HL-60 (cell line): ENCODE measurements around the gene ADGRF5.

Source experiments
- DNase-seq, 2 experiments: peaks; one replicate each; pipeline ENCODE4 v3.0.0-alpha.2; 2010 to 2020; ENCODE audit warnings: low read depth in 1 of 2, low spot score in 1 of 2
- H3K27ac ChIP-seq: fragments of 250-450 bp; sonication (Bioruptor Pico); replicated peaks from 2 replicates; pipeline ENCODE4 v1.5.1; 2020; ENCODE audit warnings: mild to moderate bottlenecking, moderate library complexity
- H3K27me3 ChIP-seq: fragments of 250-450 bp; sonication (Bioruptor Pico); 2 replicates; pipeline ENCODE4 v1.5.1; 2021; ENCODE audit warnings: mild to moderate bottlenecking, moderate library complexity; ENCODE audit not compliant: insufficient read depth, poor library complexity, severe bottlenecking
- H3K4me3 ChIP-seq: replicated peaks from 2 replicates; pipeline ENCODE4 v1.5.1; 2011; ENCODE audit warnings: mild to moderate bottlenecking, control low read depth, low read length; ENCODE audit not compliant: insufficient read depth
- GABPA ChIP-seq: IDR thresholded peaks from 2 replicates; pipeline ENCODE4 v1.6.1; 2012; ENCODE audit warnings: low read depth
- POLR2AphosphoS5 ChIP-seq: IDR thresholded peaks from 2 replicates; pipeline ENCODE4 v1.6.1; 2012; ENCODE audit warnings: low read depth
- SPI1 ChIP-seq: IDR thresholded peaks from 2 replicates; pipeline ENCODE4 v1.6.1; 2012; ENCODE audit warnings: low read depth, mild to moderate bottlenecking, borderline replicate concordance
- TF ChIP-seq, protein P1 (sequence below): IDR thresholded peaks from one replicate; pipeline ENCODE4 v1.5.1; 2011; ENCODE audit warnings: low read length, control low read depth, inconsistent platforms; ENCODE audit not compliant: insufficient read depth
- TF ChIP-seq, protein P2 (sequence below): IDR thresholded peaks from 2 replicates; pipeline ENCODE4 v1.6.1; 2012; ENCODE audit warnings: low read depth; ENCODE audit not compliant: insufficient replicate concordance

The ADGRF5 gene

DNA sequence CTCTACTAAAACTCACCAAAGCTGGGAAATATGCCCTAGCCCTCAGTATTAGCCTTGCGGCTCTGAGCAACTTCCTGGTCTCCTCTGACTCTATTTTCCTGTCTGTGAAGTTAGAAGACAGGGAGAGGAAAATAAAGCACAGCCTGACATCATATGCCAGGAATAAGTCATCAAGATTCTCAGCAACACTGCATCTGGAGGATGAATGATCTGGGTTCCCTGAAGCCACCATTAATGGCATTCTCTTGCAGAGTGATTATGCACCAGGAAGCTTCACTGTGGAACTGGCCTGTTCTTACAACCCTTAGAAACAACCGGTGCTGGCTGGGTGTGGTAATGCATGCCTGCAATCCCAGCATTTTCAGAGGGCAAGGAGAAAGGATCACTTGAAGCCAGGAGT is 12.4 kb downstream of the ADGRF5 start:
- Histone ChIP-seq H3K27ac (no peak overlapping the region), H3K4me3 (no peak overlapping the region), H3K27me3 (no peaks in the 10 kb centered on the region)
- TF ChIP-seq, protein P1, sequence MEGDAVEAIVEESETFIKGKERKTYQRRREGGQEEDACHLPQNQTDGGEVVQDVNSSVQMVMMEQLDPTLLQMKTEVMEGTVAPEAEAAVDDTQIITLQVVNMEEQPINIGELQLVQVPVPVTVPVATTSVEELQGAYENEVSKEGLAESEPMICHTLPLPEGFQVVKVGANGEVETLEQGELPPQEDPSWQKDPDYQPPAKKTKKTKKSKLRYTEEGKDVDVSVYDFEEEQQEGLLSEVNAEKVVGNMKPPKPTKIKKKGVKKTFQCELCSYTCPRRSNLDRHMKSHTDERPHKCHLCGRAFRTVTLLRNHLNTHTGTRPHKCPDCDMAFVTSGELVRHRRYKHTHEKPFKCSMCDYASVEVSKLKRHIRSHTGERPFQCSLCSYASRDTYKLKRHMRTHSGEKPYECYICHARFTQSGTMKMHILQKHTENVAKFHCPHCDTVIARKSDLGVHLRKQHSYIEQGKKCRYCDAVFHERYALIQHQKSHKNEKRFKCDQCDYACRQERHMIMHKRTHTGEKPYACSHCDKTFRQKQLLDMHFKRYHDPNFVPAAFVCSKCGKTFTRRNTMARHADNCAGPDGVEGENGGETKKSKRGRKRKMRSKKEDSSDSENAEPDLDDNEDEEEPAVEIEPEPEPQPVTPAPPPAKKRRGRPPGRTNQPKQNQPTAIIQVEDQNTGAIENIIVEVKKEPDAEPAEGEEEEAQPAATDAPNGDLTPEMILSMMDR, result no peak
- TF ChIP-seq, protein P2, sequence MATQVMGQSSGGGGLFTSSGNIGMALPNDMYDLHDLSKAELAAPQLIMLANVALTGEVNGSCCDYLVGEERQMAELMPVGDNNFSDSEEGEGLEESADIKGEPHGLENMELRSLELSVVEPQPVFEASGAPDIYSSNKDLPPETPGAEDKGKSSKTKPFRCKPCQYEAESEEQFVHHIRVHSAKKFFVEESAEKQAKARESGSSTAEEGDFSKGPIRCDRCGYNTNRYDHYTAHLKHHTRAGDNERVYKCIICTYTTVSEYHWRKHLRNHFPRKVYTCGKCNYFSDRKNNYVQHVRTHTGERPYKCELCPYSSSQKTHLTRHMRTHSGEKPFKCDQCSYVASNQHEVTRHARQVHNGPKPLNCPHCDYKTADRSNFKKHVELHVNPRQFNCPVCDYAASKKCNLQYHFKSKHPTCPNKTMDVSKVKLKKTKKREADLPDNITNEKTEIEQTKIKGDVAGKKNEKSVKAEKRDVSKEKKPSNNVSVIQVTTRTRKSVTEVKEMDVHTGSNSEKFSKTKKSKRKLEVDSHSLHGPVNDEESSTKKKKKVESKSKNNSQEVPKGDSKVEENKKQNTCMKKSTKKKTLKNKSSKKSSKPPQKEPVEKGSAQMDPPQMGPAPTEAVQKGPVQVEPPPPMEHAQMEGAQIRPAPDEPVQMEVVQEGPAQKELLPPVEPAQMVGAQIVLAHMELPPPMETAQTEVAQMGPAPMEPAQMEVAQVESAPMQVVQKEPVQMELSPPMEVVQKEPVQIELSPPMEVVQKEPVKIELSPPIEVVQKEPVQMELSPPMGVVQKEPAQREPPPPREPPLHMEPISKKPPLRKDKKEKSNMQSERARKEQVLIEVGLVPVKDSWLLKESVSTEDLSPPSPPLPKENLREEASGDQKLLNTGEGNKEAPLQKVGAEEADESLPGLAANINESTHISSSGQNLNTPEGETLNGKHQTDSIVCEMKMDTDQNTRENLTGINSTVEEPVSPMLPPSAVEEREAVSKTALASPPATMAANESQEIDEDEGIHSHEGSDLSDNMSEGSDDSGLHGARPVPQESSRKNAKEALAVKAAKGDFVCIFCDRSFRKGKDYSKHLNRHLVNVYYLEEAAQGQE, result no peak
- TF ChIP-seq POLR2AphosphoS5 (no peak), GABPA (no peak), SPI1 (no peak)
- DNase-seq, result no peak

DNA sequence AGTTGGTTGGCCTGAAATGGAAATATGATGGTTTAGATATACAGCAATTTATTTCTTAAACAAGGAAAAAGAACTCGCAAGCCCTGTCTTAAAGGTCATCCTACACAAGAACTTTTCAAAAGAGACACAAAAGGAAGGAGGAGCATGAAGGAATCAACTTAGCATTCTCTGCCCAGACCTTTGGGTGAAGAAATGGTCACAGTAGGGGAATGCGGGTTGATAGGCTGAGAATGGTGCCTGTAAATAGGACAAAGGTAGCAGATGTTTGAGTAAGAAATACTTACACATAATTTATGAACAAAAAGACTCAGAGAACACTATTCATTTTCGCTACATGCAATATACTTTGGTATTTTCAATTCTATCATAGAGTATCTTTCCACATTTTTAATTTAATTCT is 15.0 kb downstream of the ADGRF5 start:
- TF ChIP-seq SPI1 (no peak), GABPA (no peak), POLR2AphosphoS5 (no peak)
- TF ChIP-seq, protein P2, result no peak
- TF ChIP-seq, protein P1, result no peak
- H3K27ac ChIP-seq, result no peak overlapping the region
- no peaks in the 10 kb centered on the region for H3K27me3 ChIP-seq
- H3K4me3 ChIP-seq, result no peak overlapping the region
- no peak for DNase-seq

DNA sequence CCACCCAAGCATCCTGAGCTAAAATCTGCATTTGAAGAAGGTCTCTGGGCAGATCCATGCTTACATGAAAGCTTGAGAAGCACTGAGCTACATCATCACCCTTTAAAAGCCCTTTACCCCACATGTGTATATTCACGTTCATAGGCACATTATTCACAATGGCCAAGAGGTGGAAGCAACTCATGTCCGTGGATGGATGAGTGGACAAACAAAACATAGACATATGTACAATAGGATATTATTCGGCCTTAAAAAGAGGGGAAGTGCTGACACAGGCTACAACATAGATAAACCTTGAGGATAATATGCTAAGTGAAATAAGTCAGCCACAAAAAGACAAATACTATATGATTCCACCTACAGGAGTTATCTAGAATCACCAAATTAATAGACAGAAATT is 17.6 kb downstream of the ADGRF5 start:
- TF ChIP-seq, protein P2, result no peak
- TF ChIP-seq GABPA (no peak), SPI1 (no peak), POLR2AphosphoS5 (no peak)
- TF ChIP-seq, protein P1, result no peak
- H3K4me3 ChIP-seq, result no peak overlapping the region
- DNase-seq, result no peak
- no peaks in the 10 kb centered on the region for H3K27me3 ChIP-seq
- H3K27ac ChIP-seq, result no peak overlapping the region
